ENCODE measurements around the gene MORF4L2.
"Not testable (repeated sequence)": the region's sequence is repeated elsewhere in the genome, so short reads cannot be mapped to it uniquely, and the experiment has no call there.

MORF4L2 gene

GRCh38 chrX:103678199-103678993, 8.1 kb downstream of the MORF4L2 start:
- no peak for DNase-seq (ENCODE audit: low spot score)

- no peak for DNase-seq (ENCODE audit: low spot score)
These were observed 11.7 kb downstream of the MORF4L2 start for GRCh38 chrX:103674531-103675454.

- no peak for DNase-seq (ENCODE audit: low spot score)
These were observed 16.8 kb downstream of the MORF4L2 start for GRCh38 chrX:103669745-103670144.

- no peak for DNase-seq (ENCODE audit: low spot score)
These were observed 20.0 kb downstream of the MORF4L2 start for GRCh38 chrX:103666202-103667107.

- no peak for DNase-seq (ENCODE audit: low spot score)
These were observed 22.3 kb downstream of the MORF4L2 start for GRCh38 chrX:103663981-103664762.

GRCh38 chrX:103659460-103659859, 27.0 kb downstream of the MORF4L2 start:
- DNase-seq (ENCODE audit: low spot score) = not testable (repeated sequence)

- DNase-seq (ENCODE audit: low spot score) = peak; percentile 35
These were observed 27.6 kb downstream of the MORF4L2 start for GRCh38 chrX:103658681-103659433.

- not testable (repeated sequence) for DNase-seq (ENCODE audit: low spot score)
These were observed 29.4 kb downstream of the MORF4L2 start for GRCh38 chrX:103657066-103657465.

GRCh38 chrX:103656617-103657016, 29.9 kb downstream of the MORF4L2 start:
- DNase-seq (ENCODE audit: low spot score) = no peak

- not testable (repeated sequence) for DNase-seq (ENCODE audit: low spot score)
These were observed 31.1 kb downstream of the MORF4L2 start for GRCh38 chrX:103655230-103656000.

GRCh38 chrX:103651151-103651773, 35.2 kb downstream of the MORF4L2 start:
- DNase-seq (ENCODE audit: low spot score) = no peak

GRCh38 chrX:103647630-103648029, 38.9 kb downstream of the MORF4L2 start:
- no peak for DNase-seq (ENCODE audit: low spot score)

GRCh38 chrX:103644125-103644524, 42.4 kb downstream of the MORF4L2 start:
- no peak for DNase-seq (ENCODE audit: low spot score)

- DNase-seq (ENCODE audit: low spot score) = no peak
These were observed 45.9 kb downstream of the MORF4L2 start for GRCh38 chrX:103640401-103641155.

GRCh38 chrX:103638479-103639346, 47.8 kb downstream of the MORF4L2 start:
- DNase-seq (ENCODE audit: low spot score) = not testable (repeated sequence)

- DNase-seq (ENCODE audit: low spot score) = no peak
These were observed 48.7 kb downstream of the MORF4L2 start for GRCh38 chrX:103637604-103638338.

GRCh38 chrX:103635436-103635835, 51.1 kb downstream of the MORF4L2 start:
- no peak for DNase-seq (ENCODE audit: low spot score)

Data from D341Med (cell line).